WTC11 (cell line): ENCODE data around the gene GPR160. TPM values are rescaled to one million over a fixed set of nuclear protein-coding genes. Genes with fewer than 3 reads are reported as not detected.

Experiments used
- ATAC-seq: fragments of 200-7000 bp; cut with Tn5 transposase; 2 replicates; pipeline ENCODE4 v1.10.0; 2021; ENCODE audit warnings: mild to moderate bottlenecking, moderate library complexity
- CTCF ChIA-PET: fragments of 300-600 bp; sonication (Branson Sonifier 250); formaldehyde crosslinking; loops from one replicate; lab custom pipeline; 2021; ENCODE audit warnings: antibody characterized with exemption; lab: Charles Lee
- POLR2A ChIA-PET: fragments of 350-600 bp; sonication (Branson Sonifier 250); formaldehyde crosslinking; loops from one replicate; lab custom pipeline; 2021; ENCODE audit warnings: antibody characterized with exemption; lab: Charles Lee
- DNase-seq: peaks from one replicate; pipeline ENCODE4 v3.0.0; 2021; ENCODE audit warnings: low spot score
- H3K27ac Mint-ChIP-seq: 2 replicates; pipeline ENCODE4 v1.8.0; 2021; ENCODE audit warnings: mixed read lengths
- H3K27me3 Mint-ChIP-seq: 2 replicates; pipeline ENCODE4 v1.8.0; 2021; ENCODE audit warnings: low read depth, mild to moderate bottlenecking, moderate library complexity, mixed read lengths
- H3K36me3 Mint-ChIP-seq: 2 replicates; pipeline ENCODE4 v1.8.0; 2021; ENCODE audit warnings: mixed read lengths
- H3K4me1 Mint-ChIP-seq: 2 replicates; pipeline ENCODE4 v1.8.0; 2022; ENCODE audit warnings: mixed read lengths
- H3K4me3 Mint-ChIP-seq: 2 replicates; pipeline ENCODE4 v1.8.0; 2021; ENCODE audit warnings: mild to moderate bottlenecking, moderate library complexity, mixed read lengths
- H3K9me3 Mint-ChIP-seq: 2 replicates; pipeline ENCODE4 v1.8.0; 2021; ENCODE audit warnings: mixed read lengths
- AR ChIP-seq: fragments of 250-450 bp; sonication (Bioruptor Pico); IDR thresholded peaks from 2 replicates; pipeline ENCODE4 v1.9.0; 2021; ENCODE audit warnings: mild to moderate bottlenecking
- ATF1 ChIP-seq: sonication (generic); formaldehyde crosslinking; IDR thresholded peaks from 2 replicates; pipeline ENCODE4 v1.8.1; 2023; ENCODE audit warnings: mild to moderate bottlenecking, moderate library complexity, missing genetic modification reagents
- ATF6 ChIP-seq: sonication (generic); formaldehyde crosslinking; IDR thresholded peaks from 2 replicates; pipeline ENCODE4 v1.8.1; 2023; ENCODE audit warnings: mild to moderate bottlenecking, missing genetic modification reagents
- FOXK1 ChIP-seq: sonication (generic); formaldehyde crosslinking; IDR thresholded peaks from 2 replicates; pipeline ENCODE4 v1.8.0; 2022; ENCODE audit warnings: mild to moderate bottlenecking, moderate library complexity, missing genetic modification reagents
- IRF1 ChIP-seq: sonication (generic); formaldehyde crosslinking; IDR thresholded peaks from 2 replicates; pipeline ENCODE4 v1.8.0; 2023; ENCODE audit warnings: missing genetic modification reagents
- JAZF1 ChIP-seq: fragments of 250-450 bp; sonication (Bioruptor Pico); IDR thresholded peaks from 2 replicates; pipeline ENCODE4 v1.9.0; 2021; ENCODE audit warnings: moderate library complexity, mild to moderate bottlenecking, inconsistent platforms
- NFATC4 ChIP-seq: fragments of 250-450 bp; sonication (Bioruptor Pico); IDR thresholded peaks from 2 replicates; pipeline ENCODE4 v1.9.0; 2021; ENCODE audit warnings: mild to moderate bottlenecking
- NR3C1 ChIP-seq: sonication (generic); formaldehyde crosslinking; conservative IDR thresholded peaks from 2 replicates; pipeline ENCODE4 v1.8.1; 2023; ENCODE audit warnings: low read depth, mild to moderate bottlenecking, missing genetic modification reagents
- RELA ChIP-seq: sonication (generic); formaldehyde crosslinking; IDR thresholded peaks from 2 replicates; pipeline ENCODE4 v1.8.1; 2022; ENCODE audit warnings: missing genetic modification reagents, mild to moderate bottlenecking, borderline replicate concordance
- RORB ChIP-seq: fragments of 250-450 bp; sonication (Bioruptor Pico); IDR thresholded peaks from 2 replicates; pipeline ENCODE4 v1.9.0; 2021; ENCODE audit warnings: mild to moderate bottlenecking
- SMAD3 ChIP-seq: sonication (generic); formaldehyde crosslinking; IDR thresholded peaks from 2 replicates; pipeline ENCODE4 v1.8.0; 2022; ENCODE audit warnings: missing genetic modification reagents, mild to moderate bottlenecking, borderline replicate concordance
- SMAD4 ChIP-seq: sonication (generic); formaldehyde crosslinking; IDR thresholded peaks from 2 replicates; pipeline ENCODE4 v1.8.0; 2022; ENCODE audit warnings: mild to moderate bottlenecking, missing genetic modification reagents
- TCF7 ChIP-seq: sonication (generic); formaldehyde crosslinking; IDR thresholded peaks from 2 replicates; pipeline ENCODE4 v1.8.0; 2022; ENCODE audit warnings: mild to moderate bottlenecking, low read depth, missing genetic modification reagents, moderate library complexity
- USF2 ChIP-seq: sonication (generic); formaldehyde crosslinking; IDR thresholded peaks from 2 replicates; pipeline ENCODE4 v1.8.1; 2023; ENCODE audit warnings: mild to moderate bottlenecking, missing genetic modification reagents, moderate library complexity
- ZNF121 ChIP-seq: sonication (generic); formaldehyde crosslinking; IDR thresholded peaks from 2 replicates; pipeline ENCODE4 v1.8.0; 2023; ENCODE audit warnings: missing genetic modification reagents
- ZNF138 ChIP-seq: sonication (generic); formaldehyde crosslinking; conservative IDR thresholded peaks from 2 replicates; pipeline ENCODE4 v1.8.1; 2022; ENCODE audit warnings: mild to moderate bottlenecking, moderate library complexity, missing genetic modification reagents
- ZNF425 ChIP-seq: fragments of 250-450 bp; sonication (Bioruptor Pico); conservative IDR thresholded peaks from 2 replicates; pipeline ENCODE4 v1.9.0; 2021; ENCODE audit warnings: mild to moderate bottlenecking
- total RNA-seq: library from RNA; stranded (reverse); gene quantifications from 3 replicates; pipeline ENCODE4 v1.2.3, GENCODE V29; 2021
- TF ChIP-seq, protein P1 (sequence below): sonication (generic); formaldehyde crosslinking; IDR thresholded peaks from 2 replicates; pipeline ENCODE4 v1.8.1; 2023; ENCODE audit warnings: mild to moderate bottlenecking, missing genetic modification reagents, moderate library complexity
- TF ChIP-seq, protein P2 (sequence below): sonication (generic); formaldehyde crosslinking; IDR thresholded peaks from 2 replicates; pipeline ENCODE4 v1.8.0; 2022; ENCODE audit warnings: missing genetic modification reagents
- TF ChIP-seq, protein P3 (sequence below): sonication (generic); formaldehyde crosslinking; IDR thresholded peaks from 2 replicates; pipeline ENCODE4 v1.8.1; 2022; ENCODE audit warnings: low read depth, missing genetic modification reagents, borderline replicate concordance

The GPR160 gene
- total RNA-seq, 1 experiment from 2014 or later = 28.9 TPM

- TF ChIP-seq NR3C1 (CRISPR knock-in tag) (no peak), USF2 (no peak), JAZF1 (no peak), ZNF121 (CRISPR knock-in tag) (no peak), IRF1 (CRISPR knock-in tag) (no peak), SMAD4 (CRISPR knock-in tag) (no peak), NFATC4 (no peak)
- TF ChIP-seq, protein P1, sequence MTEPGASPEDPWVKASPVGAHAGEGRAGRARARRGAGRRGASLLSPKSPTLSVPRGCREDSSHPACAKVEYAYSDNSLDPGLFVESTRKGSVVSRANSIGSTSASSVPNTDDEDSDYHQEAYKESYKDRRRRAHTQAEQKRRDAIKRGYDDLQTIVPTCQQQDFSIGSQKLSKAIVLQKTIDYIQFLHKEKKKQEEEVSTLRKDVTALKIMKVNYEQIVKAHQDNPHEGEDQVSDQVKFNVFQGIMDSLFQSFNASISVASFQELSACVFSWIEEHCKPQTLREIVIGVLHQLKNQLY (CRISPR knock-in tag) = no peak
- TF ChIP-seq, protein P2, sequence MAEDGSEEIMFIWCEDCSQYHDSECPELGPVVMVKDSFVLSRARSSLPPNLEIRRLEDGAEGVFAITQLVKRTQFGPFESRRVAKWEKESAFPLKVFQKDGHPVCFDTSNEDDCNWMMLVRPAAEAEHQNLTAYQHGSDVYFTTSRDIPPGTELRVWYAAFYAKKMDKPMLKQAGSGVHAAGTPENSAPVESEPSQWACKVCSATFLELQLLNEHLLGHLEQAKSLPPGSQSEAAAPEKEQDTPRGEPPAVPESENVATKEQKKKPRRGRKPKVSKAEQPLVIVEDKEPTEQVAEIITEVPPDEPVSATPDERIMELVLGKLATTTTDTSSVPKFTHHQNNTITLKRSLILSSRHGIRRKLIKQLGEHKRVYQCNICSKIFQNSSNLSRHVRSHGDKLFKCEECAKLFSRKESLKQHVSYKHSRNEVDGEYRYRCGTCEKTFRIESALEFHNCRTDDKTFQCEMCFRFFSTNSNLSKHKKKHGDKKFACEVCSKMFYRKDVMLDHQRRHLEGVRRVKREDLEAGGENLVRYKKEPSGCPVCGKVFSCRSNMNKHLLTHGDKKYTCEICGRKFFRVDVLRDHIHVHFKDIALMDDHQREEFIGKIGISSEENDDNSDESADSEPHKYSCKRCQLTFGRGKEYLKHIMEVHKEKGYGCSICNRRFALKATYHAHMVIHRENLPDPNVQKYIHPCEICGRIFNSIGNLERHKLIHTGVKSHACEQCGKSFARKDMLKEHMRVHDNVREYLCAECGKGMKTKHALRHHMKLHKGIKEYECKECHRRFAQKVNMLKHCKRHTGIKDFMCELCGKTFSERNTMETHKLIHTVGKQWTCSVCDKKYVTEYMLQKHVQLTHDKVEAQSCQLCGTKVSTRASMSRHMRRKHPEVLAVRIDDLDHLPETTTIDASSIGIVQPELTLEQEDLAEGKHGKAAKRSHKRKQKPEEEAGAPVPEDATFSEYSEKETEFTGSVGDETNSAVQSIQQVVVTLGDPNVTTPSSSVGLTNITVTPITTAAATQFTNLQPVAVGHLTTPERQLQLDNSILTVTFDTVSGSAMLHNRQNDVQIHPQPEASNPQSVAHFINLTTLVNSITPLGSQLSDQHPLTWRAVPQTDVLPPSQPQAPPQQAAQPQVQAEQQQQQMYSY = no peak
These were observed 52.2 kb downstream of the GPR160 start (continued) for GRCh38 chr3:170089862-170090600.

DNA sequence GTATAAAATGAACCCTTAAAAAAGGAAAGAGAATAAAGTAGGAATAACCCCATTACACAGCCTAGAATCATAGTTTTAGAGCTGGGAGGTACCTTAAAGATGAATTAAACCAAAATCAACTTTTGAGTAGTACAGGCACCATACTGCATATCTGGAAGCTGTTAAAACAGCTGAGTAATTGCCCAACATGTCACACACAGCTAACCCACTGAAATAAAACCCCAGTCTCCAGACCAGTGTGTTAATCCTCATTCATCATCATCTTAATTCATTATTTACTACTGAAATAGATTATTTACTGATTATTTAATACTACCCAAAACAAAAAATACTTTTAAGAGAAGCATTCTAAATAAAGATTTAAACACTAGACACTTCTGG, 52.8 kb downstream of the GPR160 start:
- Mint-ChIP-seq H3K27me3 (no peaks in the 10 kb centered on the region), H3K27ac (no peak overlapping the region), H3K4me1 (no peaks in the 10 kb centered on the region), H3K4me3 (no peak overlapping the region), H3K36me3 (peaks cover 10% of the 10 kb centered on the region), H3K9me3 (no peaks in the 10 kb centered on the region)
- DNase-seq (no peak), ATAC-seq (no peak)
- TF ChIP-seq RELA (CRISPR knock-in tag) (no peak), SMAD3 (no peak), ZNF425 (CRISPR knock-in tag) (no peak), ATF1 (CRISPR knock-in tag) (no peak), RORB (CRISPR knock-in tag) (no peak), ZNF138 (CRISPR knock-in tag) (no peak), ATF6 (CRISPR knock-in tag) (no peak), AR (CRISPR knock-in tag) (no peak), FOXK1 (CRISPR knock-in tag) (no peak), TCF7 (CRISPR knock-in tag) (no peak)
- TF ChIP-seq, protein P3, sequence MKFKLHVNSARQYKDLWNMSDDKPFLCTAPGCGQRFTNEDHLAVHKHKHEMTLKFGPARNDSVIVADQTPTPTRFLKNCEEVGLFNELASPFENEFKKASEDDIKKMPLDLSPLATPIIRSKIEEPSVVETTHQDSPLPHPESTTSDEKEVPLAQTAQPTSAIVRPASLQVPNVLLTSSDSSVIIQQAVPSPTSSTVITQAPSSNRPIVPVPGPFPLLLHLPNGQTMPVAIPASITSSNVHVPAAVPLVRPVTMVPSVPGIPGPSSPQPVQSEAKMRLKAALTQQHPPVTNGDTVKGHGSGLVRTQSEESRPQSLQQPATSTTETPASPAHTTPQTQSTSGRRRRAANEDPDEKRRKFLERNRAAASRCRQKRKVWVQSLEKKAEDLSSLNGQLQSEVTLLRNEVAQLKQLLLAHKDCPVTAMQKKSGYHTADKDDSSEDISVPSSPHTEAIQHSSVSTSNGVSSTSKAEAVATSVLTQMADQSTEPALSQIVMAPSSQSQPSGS (CRISPR knock-in tag) = no peak
- ChIA-PET POLR2A (no interaction called here), CTCF (interaction anchor here (3.6 kb wide), 1 partner anchor 12 kb away, joined by 14 read pairs; no protein-coding TSS in a partner anchor)
